SKM-1 treated with dmso at 0.1 percent for 144 hours (cell line): ENCODE results near the gene SEMA3D.
A peak's percentile ranks its signal among the peaks of the same experiment; 100 is the strongest.

Experiments
- DNase-seq: peaks from one replicate; lab custom pipeline; 2025; ENCODE audit not compliant: unreplicated experiment; lab: John Stamatoyannopoulos, UW

The SEMA3D gene

DNA sequence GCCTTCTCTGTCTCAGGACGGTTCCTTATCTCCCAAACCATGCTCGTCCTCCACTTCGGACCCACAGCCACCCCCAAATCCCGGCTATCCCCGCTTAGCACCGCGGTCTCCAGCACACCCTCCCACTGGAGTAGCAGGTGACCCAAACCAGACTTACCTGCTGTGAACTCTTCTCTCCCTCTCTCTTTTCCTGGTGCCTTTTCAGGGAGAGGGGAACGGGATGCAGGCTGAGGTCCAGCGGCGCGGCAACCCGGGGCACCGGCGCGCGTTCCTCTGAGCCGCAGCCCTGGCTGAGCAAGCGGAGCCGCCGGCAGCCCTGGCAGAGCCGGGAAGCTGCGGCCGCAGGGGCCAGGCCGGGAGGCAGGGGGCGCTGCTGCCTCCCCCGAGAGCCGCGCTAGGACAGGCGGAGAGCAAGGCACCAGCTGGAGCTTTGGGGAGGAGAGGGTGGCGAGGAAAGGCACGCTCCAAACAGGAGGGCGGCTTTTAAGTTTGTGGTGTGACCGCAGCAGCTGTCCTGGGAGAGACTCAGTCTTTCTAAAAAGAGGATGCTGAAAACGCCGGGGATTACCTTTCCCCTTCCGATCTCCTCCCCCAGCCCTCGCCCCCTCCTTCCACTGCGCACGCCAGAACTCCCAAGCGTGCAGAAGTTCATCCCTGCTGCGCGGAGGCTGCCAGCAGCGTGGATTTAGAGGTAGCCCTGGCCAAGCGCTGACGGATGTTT lies at the start of gene SEMA3D:
Gene SEMA3D (minus strand): TSS at position 536 of the 721 bp plus-strand sequence. CDS start 65,165 bp downstream, outside the sequence.
- peak; percentile 72 for DNase-seq

DNA sequence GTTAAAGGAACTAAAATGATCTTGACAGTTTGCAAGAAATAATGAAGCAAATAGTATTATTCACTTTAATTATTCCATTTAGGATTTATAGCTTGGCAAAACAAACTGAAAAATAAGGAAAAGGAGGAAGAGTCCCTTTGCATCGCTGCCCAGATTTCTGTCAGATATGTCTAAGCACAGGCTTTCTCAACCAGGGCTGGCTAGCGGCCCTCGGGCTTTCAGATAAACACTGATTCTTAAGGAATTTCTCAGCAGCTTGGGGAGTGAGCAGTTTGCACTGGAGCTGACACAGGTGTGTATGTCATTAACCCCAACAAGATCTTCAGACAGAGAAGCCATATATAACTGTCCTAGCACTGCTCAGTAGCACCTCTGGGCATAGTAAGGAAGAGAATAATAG lies 47.9 kb upstream of the SEMA3D start:
- DNase-seq, result no peak

DNA sequence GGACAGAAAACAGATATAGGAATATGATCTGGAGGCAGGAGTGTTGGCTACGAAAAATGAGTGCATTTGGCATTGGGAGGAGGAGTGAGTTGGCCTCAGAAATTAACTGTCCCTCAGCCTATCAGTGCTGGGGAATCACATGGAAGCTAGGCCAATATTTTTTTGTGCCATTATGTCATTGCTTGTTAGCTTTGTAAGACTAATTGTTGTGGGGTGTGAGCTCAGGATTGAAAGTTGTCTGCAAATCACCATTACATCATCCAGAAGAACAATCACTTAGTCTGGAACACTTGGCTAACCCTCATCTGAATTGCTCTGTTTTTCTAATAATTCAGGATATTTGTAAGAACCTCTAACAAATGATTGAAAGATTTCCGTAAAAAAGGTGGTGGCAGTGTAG lies 45.2 kb upstream of the SEMA3D start:
- no peak for DNase-seq

DNA sequence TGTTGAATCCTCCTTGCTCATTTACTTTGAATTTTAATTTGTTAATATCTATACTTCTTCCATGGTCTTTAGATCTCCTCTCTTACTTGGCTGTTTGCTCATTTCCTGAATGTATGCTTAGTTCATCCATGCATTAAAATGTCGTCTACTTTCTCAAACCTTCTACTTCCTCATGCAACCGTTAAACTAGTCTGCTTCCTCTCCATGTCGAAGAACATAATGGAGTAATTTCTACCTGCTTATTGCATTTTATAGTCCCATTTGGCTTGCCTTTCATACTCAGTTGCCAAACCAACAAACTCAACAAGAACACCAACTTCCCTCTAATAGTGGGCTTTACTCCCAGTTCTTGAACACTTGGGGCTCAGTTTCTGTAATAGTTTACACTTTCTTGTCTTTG lies 43.8 kb upstream of the SEMA3D start:
- no peak for DNase-seq

DNA sequence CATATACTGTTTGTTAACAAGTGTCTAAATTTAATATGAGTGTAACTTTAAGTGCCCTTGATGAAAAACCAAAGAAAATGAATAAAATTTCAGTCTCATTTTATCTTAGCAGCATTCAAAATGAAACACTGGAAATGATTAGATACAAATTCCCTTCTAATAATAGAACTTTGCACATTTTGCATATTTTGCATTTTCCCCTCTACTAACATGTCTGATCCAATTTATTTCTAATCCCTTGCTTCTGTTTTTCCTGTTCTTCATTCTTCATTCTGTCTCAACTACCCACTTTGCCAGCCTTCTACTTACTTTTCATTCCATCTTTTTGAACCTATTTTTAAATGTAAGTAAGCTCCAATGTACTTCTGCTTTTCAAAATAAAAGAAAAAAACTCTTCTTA lies 42.7 kb upstream of the SEMA3D start:
- no peak for DNase-seq

DNA sequence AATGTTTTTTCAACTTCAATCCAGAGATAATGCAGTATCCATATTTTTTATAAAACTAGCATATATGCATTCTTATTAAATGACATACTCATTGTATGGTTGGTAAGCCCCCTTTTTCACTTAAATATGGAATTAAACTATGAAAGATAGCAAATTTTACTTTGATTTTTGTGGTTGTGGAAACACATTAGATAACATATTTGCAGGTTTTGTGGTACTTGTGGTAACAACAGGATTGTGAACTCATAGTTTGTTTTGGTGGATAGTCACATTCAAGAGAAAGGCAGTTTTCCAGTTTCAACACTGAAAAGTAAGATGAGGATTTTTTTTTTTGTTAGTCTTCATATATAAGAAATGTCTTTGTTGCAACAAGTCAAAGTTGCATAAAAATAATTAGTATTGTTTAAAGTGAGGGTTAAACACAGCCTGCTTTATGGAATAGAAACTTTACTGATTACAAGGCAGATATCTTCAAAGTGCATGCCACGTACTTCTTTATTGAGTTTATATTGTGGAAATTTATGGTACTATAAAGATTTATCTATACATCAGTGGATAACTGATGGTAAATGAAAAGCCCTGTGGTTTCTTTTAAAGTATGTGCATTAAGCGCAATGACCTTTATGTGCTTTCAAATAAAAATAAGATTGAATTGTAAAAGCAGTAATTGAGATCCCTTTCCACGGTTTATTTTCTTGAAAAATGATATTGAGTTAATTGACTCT lies 39.7 kb upstream of the SEMA3D start:
- DNase-seq, result no peak

DNA sequence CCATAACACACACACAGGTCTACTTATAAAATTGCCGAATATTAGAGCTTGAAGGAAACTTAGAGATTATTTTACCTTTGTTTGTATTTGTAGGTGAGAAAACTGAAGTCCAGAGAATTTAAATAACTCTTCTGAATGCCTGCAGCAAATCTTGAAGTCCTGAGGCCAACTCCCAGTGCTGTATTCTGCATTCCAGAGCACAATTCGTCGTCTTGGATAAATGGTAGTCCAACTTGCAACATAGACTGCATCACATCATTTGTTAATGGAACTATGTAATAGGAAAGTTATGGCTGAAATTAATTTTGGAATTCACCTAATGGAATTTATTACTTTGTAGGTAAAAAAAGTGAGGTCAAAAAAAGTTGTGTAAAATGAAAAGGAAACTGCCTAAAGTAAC lies 37.3 kb upstream of the SEMA3D start:
- no peak for DNase-seq

DNA sequence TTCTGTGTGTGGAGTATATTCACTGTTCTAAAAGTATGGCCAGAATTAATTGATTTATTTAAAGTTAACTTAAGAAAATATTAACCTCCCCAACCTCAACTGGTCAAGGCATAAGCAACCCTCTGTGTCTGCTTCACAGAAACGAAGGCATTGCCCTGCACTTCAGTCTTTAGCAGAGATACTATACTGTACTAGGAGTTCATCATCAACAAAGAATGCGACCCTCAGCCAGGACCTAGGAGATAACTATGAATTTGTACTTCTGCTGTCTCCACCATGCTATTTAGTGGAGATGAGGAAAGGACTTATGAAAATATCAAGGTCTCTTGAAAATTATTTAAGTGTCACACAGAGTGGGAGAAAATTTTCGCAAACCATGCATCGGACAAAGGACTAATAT lies 35.7 kb upstream of the SEMA3D start:
- DNase-seq, result no peak

DNA sequence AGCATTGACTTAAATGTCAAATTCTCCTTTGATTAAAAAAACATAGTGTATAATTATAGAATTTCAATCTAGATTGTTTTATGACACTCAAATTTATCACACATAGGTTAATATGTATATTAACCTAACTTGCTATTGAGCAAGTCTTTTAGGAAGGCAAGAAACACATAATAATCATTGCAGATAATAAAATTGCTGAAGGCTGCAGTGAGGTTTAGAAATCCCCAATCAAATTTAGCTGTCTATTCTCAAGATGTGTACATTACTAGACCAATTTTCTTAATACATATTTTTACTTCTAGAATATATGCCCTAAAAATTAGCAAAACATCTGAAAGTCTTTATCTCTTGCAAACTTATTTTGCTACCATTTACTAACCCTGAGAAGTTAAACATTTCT lies 34.9 kb upstream of the SEMA3D start:
- no peak for DNase-seq

DNA sequence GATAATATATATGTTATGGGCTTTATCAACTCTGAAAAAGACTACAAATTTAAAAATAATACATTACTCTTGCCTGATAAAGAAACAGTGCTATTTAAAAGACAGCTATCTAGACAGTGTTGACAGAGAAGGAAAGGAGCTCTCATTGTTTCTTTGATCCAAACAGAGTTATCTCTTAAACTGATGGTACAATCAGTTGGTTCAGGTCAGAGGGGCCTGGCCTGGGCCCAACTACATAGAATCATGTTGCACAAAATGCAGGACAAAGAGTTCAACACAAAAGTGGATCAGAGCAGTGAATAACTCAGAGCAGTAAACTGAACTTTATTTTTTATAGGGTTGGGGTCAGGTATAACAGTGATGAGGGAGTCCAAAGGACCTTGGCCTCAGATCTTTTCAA lies 33.8 kb upstream of the SEMA3D start:
- DNase-seq, result no peak

DNA sequence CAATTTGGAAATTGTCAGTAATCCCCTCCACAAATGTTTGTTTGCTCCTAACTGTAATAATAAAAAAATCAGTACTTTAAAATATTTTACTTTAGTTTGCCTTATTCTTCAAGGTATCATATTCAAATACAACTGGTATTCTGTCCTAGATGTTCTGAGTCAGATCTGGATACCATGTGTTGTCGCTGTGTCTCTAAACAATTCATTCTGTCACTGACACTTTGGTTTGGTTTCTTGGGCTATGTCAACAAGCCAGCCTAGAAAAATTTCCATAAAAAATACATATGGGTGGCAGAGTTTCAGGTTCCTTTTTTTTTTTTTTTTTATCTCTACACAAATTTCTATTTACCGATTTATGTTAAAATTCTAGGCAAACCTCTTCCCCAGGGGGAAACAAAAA lies 33.2 kb upstream of the SEMA3D start:
- DNase-seq, result no peak

DNA sequence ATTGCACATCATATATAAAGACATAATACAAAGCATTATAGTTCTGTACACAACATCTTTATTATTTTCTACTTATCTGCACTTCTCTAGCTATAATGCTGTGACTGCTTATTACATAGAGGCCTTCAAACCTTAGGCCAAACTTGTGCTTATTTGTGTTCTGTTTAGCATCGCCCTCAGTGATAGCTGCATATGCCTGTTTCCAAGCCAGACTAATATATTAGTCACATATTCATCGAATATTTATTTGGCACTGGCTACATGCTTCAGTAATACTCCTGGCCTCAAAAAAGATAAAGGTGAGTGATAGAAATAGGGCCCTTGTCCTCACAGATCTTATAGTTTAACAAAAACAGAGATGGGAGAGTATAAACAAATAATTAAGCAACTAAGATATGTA lies 30.2 kb upstream of the SEMA3D start:
- no peak for DNase-seq

DNA sequence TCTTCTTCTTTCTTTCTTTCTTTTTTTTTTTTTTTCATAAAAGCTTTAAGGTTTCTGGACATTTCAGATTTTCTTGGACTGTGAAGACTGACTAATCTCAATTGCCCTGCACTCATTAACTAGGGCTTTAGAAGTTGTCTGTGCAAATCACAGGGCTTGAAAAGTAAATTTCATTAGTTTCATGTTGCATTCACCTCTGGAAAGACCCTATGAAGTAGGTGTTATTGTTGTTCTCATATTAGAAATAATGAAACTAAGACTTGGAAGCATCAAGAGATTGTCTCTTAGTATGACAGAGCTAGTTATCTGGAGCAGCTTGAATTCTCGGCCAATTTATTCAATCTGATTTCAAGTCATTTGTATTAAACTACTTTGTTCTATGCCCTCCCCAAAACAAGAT lies 28.2 kb upstream of the SEMA3D start:
- no peak for DNase-seq

DNA sequence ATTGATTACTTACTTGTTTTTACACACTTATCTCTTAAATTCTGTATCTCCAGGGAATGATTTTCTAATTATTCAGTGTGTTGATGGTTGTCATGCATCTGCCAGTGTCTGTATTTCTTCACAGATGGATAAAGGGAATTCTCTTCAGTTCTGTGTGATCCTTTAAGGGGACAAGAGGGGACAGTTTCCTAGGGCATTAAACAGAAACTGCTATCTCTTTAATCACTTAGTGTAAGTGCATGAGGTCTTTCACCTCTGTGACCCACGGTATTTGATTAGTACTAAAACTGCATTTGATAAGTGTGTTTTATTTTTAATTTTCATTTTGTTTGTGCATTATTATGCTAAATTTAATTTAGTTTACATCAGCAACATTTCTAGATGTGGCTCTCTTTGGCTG lies 26.6 kb upstream of the SEMA3D start:
- DNase-seq, result no peak

DNA sequence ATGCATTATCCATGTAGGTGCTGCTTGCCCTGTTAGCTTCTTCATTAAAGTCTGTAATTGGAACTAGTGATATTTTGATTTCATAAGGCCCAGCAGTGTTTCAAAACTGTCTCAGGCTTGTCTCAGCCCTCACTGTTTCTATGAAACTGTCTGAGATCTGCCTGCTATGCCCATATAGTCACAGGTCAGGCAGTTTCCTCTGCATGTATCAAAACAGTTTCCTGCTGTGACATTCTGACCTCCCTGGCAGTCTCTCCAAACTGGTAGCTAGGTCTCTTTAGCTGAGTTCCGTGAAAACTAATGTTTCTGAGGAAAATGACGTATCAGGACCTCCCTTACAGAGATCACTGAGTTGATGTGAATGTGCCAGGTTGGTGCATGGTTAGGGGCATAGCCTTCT lies 18.9 kb upstream of the SEMA3D start:
- no peak for DNase-seq

DNA sequence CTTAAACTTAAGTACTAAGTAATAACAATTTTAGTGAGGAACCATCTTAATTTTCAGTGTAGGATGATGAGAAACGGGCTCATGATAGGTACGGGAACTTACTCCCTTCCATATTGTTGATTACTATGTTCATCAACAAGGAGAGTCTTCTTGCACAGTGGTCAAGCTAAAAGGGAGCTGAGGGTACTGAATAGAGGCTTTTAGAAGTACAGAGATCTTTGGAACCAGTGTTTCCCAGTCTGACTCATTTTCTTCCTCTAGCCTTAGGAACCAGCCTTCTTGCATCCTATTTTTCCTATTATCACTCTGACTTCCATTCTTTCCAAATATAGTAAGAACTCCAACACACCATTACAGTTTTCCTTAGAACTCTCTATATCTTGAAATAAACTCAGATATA lies 17.6 kb upstream of the SEMA3D start:
- DNase-seq, result no peak

DNA sequence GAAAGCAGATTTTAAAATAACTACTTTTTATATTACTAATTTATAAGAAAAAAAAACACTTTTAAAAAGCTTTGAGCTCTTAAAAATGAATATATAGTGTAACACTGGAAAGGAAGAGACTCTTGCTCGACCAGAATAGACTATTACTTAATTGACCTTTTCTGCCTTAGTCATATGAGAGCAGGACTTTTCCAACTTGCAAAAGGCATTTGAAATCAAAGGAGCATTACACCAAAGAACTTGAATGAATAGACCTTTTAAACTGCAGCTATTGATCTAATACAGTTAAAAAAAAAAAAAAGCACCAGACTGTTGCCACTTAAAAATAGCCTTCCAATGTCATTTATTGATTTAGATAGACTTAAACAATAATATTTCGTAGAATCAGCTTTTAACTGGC lies 17.2 kb upstream of the SEMA3D start:
- DNase-seq, result no peak

DNA sequence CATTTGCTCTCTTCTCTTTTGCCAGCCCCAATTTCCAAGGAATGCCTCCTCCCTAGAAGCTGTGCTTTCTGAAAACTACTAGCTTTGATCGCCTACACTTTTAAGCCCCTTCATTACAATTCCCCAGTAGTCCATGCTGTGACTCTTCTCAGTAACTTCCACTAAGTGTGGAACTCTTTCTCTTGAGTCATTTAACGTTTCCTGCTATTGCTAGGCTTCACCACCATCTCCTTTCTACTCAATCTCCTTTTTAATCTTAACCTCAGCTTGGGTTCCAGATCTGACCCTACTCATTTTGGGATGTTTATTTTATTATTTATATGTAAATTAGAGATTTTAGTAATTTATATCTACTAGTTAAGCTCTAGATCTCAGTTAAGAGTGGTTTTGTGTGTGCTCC lies 14.4 kb upstream of the SEMA3D start:
- DNase-seq, result no peak

DNA sequence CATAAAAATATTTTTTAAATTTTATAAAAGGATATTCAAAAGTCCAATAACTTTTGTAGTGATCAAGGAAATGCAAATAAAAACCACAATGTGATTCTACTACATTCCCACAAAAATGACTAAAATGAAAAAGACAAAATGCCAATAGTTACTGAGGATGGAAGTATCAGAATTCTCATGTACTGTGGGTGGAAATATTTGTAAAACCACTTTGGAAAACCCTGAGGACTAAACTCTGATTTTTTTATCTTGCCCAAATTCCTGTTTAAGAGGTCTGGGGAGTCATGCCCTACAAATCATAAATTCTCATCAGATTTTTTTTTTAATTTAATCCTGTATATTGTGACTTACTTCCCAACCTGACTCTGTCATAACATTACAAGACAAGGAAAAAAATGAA lies 9.8 kb upstream of the SEMA3D start:
- no peak for DNase-seq

DNA sequence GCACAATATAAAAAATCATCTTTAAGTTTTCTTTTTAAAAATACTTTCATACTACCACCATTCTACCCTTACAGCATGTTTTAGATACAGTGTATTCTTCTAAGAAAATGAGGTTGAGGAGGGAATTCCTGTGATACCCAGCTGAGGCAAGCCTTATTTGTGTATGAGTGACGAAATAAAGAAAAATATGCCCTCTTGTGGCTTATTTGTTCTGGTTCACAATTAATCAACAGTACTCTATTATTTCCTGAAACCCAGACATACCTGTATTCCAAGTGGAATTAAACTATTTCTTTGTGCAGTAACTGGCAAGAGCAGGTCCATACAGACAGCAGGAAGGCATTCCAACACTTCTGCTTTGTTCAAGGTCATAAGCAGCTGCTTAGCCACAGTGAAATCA lies 4.5 kb upstream of the SEMA3D start:
- no peak for DNase-seq

DNA sequence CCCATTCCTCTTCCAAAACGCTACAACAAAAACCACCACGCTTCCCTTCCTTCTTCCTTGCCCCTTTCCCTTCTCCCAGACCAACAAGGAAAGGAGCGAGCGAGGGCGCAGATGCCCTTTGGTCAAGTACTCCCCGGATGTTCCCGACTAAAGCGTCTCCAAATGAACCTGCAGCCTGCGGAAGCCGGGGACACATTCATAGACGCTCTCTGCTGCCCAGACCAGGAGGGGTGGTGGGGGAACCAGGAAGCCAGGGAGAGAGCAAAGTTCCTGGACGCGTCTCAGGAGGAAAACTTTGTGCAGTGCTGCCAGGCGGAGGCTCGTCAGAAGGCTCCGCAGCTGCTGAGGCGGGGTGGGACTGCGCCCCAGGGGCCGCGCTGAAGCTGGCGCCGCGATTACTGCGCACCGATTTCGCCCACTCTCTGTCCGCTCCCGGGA lies 754 bp downstream of the SEMA3D start:
- no peak for DNase-seq

DNA sequence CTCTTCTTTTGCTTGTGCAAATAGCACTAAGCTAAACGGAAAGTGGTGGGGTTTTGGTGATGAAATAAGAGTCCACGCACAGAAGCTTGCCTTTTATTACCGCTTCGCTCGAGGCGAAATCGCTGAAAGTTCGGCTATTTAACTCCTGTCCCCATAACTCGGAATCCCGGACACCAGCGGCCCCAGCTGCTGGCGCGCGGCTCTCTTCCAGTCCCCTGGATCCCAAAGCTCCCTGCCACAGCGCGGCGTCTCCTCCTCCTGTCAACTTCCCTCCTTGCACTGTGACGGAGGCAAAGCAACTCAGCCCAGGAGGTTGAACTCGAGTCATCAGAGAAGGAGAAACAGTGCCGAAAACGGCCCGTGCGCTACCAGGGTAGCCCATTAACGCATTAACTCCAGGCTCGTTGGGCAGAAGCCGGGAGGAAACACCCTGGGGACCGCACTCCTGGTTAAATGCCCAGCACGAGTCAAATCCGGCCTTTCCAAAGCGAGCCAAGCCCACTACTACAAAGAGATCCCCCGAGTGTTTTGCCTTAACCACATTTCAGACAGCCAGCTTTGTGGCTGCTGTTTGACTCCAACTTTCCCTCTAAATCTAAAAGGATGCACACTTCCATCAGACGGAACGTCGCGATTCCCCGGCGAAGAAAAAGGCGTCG lies 1.3 kb downstream of the SEMA3D start:
- DNase-seq, result no peak
